CD4-positive, alpha-beta T cell treated with Interleukin-4 for 4 hours (primary cell): ENCODE measurements around the gene AGO4.
"Not testable (repeated sequence)": the region's sequence is repeated elsewhere in the genome, so short reads cannot be mapped to it uniquely, and the experiment has no call there.

ENCODE experiments used
- DNase-seq: peaks from one replicate; pipeline ENCODE4 v3.0.0-alpha.2; 2020

AGO4 gene

DNA sequence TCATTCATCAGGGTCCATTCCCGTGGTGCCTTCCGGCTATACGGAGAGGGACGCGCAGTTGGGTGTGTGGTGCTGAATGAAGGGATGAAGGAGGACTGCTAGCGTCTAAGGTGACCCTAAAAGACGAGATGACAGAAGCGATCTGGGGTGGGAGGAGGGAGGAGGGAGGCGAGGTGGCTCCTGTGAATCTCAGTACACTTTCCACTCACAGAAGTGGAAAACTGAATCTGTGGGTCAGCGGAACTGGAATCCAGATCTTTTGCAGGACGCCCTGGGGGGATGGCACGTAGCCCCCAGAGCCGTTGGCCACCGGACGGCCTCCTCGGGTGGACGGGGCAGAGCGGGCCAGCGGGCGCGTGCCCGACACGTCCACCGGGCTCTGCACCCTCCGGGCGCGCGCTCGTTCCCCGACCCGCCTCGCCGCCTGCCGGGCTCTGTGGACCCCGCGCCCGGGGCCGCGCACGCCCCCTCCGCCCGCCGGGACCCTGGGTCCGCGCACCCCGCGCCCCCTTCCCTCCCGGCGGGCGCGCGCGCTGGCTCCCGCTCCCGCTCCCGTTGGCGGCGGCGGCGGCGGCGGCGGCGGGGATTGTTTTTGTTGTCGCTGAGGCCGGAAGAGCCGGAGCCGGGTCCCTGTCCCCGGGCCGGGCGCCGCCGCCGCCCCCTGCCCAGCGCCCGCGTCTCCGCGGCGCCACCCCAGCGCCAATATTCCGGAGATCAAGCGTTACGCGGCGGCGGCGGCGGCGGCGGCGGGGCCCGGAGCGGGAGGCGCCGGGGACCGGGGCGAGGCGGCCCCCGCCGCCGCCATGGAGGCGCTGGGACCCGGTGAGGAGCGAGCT lies at the start of gene AGO4:
TSS of gene AGO4 (plus strand) at position 403 of the 836 bp plus-strand sequence. CDS start at position 804, 401 bp downstream.
- no peak for DNase-seq

DNA sequence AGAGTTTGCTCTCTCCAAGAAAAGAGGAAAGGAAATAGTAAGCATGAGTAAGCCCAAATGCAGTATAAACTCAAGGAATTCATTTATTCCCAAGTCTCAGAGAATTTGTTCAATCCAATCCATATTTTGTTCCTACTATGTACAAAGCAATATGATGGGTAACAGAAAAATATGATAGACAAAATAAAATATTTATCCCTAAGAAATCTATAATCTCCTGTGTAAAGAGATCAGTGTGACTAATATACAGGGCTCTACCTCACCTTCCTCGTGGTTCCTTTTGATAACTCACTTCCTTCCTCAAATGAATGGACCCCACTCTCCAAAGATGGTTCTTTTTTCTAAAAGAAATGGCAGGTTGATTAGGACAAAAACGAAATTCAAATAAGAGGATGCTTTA lies 45.7 kb upstream of the AGO4 start:
- DNase-seq, result no peak

DNA sequence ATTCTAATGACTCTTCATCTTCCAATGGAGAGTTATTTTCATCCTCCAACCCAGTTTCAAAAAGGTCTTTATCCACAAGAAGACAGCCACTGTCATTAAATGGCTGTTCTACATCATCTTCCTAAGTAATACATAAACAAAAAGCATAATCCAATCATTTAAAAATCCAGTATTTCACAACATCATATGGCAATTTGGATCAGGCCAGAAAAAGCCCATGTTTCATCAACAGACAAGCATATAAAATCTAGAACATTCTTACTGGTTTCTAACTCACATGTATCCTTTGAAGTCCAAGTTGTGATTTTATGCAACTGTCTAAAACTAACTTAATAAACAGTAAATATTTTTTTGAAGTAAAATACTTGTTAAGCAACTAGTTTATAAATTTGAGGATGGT lies 44.6 kb upstream of the AGO4 start:
- DNase-seq, result no peak

DNA sequence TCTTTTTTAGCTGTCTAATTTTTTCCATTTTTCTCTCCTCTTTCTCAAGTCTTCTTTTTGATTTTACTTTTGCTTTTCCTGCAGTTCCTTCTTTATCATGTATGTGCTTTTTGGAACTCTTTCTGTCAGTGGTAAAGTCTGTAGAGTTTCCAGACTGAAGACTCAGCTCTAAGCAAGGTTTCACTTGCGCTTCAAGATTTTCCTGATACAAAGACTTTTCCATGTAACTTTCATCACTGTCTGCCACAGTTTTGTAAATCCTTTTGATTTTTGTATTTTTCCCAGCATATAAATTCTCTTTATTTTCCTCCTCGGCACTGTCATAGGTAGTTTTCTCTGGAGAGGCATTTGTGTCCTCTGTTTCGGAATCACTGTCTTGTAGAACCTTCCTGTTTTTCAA lies 43.5 kb upstream of the AGO4 start:
- DNase-seq, result no peak

DNA sequence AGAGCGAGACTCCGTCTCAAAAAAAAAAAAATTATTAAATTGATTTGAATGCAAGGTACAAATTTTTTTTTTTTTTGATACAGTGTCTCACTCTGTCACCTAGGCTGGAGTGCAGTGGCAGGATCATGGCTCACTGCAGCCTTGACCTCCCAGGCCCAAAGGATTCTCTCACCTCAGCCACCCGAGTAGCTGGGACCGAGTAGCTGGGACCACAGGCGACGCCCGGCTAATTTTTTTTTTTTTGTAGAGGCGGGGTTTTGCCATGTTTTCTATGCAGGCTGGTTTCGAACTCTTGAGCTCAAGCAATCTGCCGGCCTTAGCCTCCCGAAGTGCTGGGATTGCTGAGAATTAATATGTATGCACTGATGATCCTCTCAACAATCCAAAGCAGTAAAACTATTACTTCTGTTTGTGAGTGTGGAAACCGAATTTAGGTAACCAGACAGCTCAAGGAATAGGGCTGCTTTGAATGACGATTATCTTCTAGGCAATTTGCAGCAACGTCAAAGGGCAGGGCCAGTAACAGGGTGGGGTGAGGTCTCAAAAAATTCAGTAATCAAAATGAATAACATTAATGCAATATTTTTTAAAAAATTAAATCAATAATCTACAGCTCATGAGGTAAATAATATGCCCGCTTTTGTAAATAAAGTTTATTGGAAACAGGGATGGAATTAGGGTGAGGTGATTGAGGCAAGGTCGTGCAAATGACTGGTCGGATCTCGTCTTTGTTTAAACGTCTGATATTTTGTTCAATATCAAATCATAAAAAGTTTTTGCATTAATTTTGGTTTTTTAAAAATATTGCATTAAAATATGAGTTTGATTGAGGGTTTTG lies 39.2 kb upstream of the AGO4 start:
- DNase-seq, result no peak

DNA sequence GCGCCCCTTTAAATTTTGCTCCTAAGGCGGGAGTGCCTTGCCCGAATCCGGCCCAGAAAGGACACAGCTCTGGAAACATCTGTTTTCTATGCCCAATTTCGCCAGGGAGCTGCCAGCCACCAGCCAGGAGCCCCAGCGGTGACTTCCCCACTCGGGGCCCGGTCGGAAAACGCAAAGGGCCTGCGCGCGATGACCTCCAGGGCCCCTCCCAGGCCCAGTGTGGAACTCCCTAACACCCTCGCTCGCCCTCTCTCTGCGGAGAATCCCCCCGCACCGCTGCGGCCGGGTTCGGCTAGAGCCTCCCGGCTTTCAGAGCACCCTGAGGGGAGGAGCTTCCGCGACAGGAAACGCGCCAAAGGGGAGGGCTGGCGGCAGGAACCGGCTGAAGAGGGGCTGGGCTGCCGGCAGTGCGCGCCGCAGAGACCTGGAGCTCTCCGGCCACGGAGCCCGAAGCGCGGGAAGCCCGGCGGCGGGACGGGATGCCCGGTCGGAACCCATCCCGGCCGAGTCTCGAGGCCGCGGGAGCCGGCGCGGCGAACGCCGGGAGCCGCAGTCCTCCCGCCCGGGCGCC lies 38.5 kb upstream of the AGO4 start:
- peak; percentile 79 for DNase-seq

DNA sequence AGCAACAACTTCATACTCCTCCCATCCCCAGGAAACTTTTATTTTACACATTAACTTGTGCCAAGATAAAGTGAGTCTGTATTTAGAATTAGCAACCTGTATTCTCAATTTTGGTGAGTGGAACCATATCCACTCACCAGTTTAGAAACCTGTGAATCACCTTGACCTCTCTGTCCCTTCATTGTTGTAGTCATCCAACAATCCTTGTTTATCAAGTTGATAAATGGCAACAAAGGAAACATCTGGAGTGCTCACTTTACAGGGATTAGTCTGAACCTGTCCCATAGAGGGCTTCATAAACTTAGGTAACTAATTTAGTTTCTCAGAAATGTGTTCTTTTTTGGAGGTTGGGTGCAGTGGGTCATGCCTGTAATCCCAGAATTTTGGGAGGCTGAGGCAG lies 34.1 kb upstream of the AGO4 start:
- DNase-seq, result no peak

DNA sequence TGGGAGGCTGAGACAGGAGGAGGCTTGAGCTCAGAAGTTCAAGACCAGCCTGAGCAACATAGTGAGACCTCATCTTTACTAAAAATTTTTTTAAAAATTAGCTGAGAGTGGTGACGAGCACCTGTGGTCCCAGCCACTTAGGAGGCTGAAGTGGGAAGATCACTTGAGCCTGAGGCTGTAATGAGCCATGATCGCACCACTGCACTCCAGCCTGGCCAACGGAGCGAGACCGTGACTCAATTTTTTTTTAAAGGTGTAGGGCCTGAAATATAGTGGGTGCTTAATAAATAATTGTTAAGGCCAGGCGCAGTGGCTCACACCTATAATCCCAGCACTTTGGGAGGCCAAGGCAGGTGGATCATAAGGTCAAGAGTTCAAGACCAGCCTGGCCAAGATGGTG lies 31.6 kb upstream of the AGO4 start:
- DNase-seq, result not testable (repeated sequence)

DNA sequence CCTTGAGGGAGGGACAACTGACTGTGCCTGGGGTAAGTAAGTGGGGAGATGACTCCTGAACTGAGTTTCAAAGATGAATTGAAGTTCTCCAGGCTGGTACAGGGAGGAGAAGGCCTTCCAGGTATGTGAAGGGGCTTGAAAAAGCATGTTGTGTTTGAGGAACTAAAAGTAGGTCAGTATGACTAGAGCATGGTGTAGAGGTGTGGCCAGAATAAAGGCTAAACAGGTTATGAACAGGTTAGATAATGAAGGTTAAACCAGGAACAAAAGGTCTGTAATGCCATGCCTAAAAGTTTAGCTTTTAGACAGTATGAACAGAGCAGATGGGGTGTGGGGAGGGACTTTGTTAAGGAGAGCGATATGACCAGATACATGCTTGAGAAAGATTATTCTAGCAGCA lies 30.7 kb upstream of the AGO4 start:
- DNase-seq, result no peak

DNA sequence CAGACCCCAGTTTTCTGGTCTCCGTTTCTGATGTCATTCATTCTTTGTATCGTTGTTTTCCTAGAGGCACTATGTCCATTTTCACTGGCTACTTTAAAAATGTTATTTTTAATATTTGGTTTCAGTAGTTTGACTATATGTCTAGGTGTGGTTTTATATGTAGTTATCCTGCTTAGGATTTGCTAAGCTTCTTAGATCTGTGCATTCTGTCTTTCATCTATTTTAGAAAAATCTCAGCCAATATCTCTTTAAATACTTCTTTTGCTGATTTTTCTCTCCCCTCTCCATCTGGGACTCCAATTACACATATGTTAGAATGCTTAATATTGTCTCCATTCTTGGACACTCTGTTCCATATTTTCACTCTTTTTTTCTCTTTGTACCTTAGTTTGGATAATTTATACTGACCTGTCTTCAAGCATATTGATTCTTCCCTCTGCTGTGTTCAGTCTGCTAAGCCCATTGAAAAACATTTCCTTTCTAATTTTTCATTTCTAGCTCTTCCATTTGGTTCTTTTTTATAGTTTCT lies 24.7 kb upstream of the AGO4 start:
- DNase-seq, result no peak

DNA sequence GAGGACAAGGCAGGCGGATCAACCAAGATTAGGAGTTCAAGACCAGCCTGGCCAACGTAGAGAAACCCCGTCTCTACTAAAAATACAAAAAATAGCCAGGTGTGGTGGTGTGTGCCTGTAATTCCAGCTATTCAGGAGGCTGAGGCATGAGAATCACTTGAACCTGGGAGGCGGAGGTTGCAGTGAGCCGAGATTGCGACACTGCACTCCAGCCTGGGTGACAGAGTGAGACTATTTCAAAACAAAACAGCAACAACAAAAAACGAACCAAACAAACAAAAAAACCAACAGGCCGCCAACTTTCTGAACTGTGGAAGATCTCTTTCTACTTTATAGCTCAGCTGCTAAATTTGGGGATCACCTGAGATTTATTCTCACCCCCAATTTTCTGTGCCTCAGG lies 23.5 kb upstream of the AGO4 start:
- not testable (repeated sequence) for DNase-seq

DNA sequence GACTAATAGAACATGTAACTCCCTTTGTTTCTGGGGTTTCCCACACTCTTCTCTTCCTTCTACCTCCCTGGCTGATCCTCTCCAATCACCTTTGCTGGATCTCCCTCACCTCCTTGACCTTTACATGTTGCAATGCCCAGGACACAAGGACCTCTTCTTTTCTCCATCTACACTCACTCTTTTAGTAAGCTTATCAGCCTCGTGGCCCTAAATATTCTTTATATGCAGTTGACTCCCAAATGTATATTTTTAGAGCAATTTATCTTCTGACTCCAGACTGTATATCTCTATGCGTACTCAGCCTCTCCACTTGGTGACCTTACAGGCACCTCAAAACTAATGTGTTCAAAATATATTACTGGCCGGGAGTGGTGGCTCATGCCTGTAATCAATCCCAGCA lies 19.7 kb upstream of the AGO4 start:
- DNase-seq, result no peak

DNA sequence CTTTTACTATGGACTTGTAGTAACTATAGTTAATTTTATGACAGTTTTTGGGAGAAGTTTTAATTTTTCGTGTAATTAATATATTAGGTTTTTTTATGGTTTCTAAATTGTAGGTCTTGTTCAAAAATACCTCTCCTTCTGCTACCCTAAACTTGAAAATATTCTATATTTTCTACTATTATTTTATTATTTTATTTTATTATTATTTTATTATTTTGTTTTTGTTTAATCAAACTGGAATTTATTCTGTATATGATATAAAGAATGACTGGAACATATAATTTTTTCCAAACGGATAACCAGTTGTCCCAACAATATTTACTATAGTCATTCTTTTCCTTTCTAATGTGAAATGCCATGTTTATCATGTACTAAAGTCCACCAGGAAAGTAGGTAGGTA lies 17.1 kb upstream of the AGO4 start:
- DNase-seq, result no peak

DNA sequence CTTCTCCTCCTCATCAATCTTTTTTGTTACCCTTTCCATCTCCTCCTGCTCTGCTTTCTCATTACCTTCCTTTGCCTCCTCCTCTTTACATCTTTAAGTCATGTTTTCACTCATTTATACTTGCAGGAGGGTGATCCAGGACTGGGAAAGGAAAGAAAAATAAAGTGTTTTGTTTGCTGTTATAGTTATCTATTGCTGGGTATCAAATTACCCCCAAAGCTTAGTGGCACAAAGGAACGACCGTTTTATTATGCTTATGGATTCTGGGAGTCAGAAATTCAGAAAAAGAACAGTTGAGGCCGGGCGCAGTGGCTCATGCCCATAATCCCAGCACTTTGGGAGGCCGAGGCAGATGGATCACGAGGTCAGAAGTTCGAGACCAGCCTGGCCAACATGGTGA lies 12.5 kb upstream of the AGO4 start:
- DNase-seq, result no peak

DNA sequence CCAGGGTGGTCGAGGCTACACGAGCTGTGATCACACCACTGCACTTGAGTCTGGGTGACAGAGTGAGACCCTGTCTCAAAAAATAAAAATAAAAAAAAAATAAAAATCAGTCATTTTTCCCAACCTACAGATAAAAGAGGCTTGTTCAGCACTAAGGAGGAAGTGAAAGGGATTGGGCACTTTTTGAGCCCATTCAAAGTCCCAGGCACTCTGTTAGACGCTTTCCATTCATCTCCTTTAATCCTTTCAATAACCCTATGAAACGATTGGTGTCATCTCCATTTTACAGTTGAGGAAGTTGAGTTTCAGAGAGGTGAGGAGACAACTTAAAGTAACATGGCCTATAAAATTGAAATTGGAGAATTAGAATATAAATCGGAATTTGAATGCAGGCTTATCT lies 10.4 kb upstream of the AGO4 start:
- DNase-seq, result no peak

DNA sequence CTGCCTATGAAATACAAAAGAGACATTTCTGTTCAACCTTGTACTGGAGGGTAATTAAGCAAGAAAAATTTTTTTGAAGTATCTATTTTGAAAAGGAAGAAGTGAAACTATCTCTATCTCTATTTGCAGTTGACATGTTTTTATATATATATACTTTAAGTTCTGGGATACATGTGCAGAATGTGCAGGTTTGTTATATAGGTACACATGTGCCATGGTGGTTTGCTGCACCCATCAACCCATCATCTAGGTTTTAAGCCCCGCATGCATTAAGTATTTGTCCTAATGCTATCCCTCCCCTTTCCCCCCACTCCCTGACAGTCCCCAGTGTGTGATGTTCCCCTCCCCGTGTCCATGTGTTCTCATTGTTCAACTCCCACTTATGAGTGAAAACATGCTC lies 9.8 kb upstream of the AGO4 start:
- not testable (repeated sequence) for DNase-seq

DNA sequence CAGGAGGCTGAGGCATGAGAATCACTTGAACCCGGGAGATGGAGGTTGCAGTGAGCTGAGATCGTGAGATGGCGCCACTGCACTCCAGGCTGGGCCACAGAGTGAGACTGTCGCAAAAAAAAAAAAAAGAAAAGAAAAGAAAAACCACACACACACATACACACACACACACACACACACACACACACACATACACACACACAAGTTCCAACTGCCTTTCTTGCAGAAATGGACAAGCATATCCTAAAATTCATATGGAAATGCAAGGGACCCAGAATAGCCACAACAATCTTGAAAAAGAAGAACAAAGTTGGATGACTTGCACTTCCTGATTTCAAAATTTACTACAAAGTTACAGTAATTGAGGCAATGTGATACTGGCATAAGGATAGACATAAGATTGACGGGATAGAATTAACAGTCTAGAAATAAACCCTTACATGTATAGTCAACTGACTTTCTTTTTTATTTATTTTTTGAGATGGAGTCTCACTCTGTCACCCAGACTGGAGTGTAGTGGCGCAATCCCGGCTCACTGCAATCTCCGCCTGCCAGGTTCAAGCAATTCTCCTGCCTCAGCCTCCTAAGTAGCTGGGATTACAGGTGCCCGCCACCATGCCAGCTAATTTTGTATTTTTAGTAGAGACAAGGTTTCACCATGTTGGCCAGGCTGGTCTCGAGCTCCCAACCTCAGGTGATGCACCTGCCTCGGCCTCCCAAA lies 7.5 kb upstream of the AGO4 start:
- DNase-seq, result not testable (repeated sequence)

DNA sequence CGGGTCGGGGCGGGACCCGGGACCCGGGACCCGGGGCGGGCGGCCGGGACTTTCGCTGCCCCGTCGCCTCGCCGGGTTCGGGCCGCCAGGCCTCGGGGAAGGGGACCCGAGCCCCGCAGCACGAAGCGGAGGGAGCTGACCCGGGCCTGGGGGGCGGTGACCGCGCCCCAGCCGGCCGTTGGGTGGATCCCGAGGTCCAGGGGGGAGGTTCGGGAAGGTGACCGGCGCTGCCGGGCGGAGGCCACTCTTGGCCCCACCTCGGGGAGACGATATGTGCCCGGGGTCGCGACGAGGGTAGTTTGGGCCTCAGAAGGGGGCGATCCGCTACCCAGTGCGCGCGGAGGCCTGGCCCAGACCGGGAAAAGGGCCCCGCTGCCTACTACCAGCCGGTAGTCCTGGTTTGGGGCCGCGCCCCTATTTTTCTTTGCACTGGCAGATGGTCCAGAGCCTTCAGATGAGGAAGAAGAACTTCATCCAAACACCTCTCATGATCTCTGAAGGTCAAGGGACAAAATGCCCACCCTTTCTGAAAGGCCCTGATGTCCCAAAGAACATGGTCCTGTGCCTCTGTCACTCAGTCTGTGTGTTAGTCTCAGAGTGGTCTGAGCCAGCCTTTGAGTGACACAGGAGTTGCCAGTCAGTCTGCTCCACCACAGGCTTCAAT lies 766 bp downstream of the AGO4 start:
- DNase-seq, result no peak

DNA sequence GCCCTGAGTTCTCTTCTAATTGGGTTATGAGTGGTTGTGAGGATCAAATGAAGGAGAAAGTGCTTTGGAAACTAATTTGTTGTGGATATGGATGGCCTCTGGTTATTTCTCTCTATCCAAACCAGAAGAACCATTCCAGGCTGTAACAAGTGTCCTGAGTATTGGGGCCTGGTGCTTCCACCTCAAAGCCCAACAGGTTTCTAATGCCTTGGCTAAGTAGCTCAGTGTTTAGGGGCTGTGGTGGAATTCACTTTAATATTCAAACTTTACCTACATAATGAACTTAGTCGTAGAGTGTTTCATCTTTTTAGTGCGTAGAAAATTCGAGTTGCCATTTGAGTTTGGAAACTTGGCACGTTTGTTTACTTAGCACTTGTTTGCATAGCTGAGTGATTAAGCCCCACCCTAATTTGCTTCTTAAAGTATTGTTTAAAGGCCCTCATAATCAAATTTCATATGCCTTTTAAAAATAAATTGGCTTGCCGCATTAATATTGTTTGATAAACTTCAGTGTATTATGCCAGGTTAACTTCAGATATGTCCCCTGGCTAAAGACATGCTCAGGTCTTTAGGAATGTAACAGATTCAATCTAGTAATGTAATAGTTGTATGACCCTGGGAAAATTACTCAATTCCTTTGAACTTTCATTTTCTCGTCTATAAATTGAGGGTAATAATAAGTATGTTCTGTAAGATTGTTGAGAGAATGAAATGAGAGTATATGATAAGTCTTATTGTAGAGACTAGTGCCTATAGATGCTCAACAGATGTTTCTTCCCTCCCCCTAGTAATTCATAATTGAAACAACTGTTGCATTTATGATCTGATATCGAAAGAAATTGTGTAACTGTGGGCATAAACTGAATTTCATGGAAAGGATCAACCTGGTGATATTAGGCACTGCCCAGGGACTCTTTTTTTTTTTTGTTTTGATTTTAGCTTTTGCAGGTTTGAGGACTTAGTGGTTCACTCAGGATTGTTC lies 1.6 kb downstream of the AGO4 start:
- no peak for DNase-seq

DNA sequence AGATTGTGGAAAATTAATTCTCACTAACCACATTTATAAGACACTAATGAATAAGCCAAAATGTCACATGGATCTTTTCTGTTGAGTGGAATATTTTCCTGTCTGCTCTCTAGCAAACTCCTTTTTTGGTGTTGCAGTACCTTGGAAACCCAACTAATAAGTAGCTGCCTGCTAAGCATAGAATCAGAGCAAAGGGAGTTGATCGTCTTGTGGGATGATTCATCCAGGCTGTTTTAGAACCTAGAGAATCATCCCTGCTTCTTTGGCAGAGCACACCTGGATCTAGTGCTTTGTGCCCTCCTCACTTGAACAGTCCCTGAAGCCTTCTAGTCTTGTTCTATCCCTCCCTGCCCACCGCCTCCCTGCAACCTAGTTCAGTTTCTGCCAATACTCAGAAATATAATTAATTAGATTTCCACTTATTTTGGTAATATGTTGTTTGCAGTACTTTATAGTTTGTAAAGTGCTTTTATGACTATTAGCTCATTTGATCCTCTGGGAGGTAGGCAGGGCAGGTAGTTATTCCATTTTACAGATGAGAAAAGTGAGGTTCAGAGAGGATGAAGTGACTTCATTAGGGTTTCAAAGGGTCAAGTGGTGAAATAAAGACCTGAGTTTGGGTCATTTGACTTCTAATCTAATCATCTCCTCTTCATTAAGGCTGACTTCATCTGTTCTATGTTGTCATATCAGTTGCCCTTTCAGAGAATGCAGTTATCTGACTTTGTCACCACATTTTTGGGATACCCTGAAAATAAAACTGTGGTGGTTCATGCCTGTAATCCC lies 2.5 kb downstream of the AGO4 start:
- no peak for DNase-seq
